HG03135 (cell line): ENCODE data around the gene GNAL.

ENCODE experiments used
- ATAC-seq: cut with Tn5 transposase; IDR thresholded peaks from one replicate; pipeline ENCODE4 v1.9.1; 2021; ENCODE audit warnings: mild to moderate bottlenecking, moderate library complexity; ENCODE audit not compliant: unreplicated experiment

GNAL gene

DNA sequence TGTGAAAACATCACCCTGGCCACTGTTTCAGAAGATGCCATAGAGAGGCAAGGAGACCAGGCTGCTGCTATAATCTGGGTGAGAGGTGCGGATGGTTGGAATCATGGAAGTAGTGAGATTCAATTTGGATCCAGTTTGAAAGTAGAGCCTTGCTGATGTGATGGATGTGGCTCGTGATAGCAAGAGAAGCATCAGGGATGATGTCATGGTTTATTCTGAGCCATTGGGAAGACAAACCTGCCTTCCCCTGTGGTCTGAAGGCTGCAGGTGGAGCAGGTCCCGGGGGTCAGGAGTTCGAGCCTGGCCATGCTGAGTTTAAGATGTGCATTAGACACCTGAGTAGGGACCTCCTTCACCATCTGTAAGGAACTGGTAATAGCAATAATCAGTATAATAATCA lies 112.5 kb downstream of the GNAL start:
- no peak for ATAC-seq

DNA sequence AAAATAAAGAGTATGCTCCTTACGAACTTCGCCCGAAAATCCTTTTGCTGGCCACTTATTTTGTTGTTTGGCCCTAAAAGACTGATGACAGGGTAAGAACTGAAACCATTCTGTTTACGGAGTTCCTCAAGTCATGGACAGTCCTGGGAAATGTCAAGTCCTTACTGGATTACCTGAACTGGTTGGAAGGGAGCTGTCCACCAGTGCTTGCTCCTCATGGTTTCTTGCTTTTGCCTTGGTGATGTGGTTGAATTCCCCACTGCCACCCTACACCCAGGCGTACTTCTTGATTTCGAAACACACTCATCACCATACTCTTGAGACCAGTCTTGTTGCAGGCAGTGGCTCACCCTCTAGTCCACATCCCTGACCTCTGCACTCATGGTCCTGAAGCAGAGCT lies 113.1 kb downstream of the GNAL start:
- no peak for ATAC-seq

DNA sequence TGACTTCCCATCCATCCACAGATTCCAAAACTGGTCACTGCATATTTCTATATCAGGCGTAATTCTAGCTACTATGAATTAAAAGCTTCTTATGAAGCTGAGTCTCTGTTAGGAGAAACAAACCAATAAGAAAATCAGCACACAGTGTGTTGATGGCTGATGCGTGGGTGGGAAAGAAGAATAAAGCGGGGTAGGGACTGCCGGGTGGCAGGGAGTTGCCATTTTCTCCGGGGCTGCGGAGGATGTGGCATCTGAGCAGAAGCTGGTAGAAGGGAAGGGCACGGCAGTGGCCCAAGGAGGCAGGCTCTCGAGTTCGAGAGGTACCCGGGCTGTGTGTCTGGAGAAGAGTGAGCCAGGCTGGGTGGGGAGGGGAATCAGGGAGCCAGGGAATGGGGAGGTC lies 113.5 kb downstream of the GNAL start:
- ATAC-seq = no peak

DNA sequence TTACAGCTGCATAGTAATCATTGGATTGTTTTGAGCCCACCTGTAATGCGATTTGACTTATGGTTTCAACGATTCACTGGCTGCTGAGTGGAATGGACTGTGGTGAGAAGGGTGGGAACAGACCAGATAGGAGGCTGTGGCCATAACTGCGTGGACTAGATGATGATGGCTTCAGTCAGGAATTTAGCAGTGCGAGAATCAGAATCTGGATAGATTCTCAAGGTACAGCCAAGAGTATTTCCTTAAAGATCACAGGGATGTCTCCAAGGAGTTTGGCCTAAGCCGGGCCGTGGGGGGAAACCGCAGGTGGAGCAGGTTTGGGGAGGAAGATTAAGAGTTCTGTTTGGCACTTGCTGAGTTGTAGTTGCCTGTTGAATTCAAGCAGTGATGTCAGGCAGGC lies 118.2 kb downstream of the GNAL start:
- no peak for ATAC-seq

DNA sequence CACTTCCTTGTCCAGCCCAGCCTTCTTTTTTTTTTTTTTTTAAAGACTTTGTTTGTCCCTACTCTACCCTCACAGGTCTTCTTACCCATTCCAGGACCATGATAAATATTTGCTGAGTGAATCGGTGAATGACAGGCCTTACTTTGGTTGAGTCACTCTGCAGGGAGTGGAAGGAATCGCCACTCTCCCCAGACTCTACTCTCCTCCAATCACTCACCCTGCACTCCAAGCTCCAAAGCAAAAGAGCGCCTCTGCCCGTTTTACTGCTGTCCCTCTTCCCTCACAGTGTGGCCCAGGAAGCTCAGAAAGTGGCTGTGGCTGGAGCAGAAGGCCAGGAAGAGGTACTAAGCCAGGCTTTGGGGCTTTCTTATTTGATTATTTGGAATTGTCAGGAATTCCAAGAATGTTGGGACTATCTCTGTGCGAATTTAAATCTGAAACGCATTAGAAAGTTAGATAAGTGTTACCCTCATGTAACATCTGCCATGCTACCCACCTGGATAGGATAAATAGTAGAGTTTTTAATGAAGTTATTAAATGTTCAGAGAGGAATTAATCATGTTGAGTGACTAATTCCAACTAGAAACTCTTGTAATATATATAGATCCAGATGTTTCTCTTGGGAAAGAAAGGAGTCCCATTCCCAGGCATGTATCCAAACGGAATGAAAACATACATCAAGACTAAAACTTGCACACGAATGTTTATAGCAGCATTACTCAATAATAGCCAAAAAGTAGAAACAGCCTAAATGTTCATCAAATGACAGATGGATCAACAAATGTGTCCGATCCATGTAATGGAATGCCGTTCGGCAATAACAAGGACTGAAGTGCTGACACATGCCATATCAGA lies 119.2 kb downstream of the GNAL start:
- ATAC-seq = no peak

DNA sequence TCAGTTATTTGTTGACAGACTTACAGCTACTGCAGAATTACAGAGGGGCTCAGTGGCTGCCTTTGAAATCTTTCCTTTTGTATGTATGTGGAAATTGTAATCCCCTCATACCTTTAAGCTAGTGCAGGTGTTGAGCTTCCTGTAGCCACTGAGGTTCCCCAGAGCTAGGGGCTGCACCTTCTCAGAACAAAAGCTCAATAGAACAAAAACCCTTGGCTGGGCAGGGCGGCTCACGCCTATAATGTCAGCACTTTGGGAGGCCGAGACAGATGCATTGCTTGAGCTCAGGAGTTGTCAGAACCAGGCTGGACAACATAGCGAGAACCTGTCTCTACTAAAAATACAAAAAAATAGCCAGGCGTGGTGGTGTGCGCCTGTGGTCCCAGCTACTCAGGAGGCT lies 120.8 kb downstream of the GNAL start:
- ATAC-seq = no peak

DNA sequence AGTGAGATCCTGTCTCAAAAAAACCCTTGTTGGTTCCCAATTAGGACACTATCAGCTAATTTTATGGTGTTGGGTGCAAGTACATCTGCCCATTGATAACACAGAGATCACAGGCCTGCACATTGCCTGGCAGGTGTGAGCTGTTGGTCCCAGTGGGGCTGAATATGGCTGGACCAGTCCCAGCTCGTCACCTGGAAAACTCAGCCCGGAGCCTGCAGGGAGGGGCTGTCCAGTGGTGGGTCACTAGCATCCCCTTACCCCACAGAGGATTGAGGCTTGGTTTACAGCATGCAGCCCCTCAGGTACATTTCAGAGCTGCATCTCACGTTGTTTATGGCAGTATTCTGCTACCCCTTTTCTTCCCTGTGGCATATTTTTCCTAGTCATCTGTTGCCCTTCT lies 121.3 kb downstream of the GNAL start:
- ATAC-seq = no peak

DNA sequence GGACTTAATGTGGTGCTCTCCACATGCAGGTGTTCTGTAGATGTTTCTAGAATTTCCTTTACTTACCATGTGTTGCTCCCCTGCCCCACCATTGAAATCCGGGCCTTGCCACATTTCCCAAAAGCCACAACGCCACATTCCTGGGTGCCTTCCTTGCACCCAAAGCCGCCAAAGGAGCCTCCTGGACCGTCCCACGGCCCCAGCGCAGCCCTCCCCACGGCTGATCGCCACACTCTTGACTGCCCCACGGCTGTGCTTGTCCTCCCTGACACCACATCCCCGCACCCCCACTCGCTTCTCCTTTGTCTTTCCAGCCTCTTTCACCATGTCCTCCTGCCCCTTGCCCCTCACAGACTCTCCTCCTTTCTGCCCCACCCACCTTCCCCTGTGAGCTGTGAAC lies 121.9 kb downstream of the GNAL start:
- ATAC-seq = no peak

DNA sequence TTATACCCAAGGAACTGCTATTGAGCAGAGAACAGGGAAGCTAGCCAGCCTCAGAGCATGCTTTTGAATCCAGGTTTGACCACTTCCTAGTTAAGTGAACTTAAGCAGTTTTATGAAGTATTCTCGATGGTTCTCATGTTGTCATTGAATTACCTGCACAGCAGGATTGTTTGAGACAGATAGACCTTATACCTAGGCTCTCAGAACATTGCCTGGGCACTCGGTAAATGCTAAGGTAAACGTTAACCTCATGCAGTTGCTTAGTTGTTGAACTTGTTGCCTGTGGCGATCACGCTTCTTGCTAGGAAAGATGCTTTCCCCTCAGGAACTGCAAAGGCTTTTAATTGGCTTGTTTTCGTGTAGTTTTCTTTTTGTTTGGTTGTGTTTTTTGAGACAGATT lies 128.2 kb downstream of the GNAL start:
- ATAC-seq = no peak

DNA sequence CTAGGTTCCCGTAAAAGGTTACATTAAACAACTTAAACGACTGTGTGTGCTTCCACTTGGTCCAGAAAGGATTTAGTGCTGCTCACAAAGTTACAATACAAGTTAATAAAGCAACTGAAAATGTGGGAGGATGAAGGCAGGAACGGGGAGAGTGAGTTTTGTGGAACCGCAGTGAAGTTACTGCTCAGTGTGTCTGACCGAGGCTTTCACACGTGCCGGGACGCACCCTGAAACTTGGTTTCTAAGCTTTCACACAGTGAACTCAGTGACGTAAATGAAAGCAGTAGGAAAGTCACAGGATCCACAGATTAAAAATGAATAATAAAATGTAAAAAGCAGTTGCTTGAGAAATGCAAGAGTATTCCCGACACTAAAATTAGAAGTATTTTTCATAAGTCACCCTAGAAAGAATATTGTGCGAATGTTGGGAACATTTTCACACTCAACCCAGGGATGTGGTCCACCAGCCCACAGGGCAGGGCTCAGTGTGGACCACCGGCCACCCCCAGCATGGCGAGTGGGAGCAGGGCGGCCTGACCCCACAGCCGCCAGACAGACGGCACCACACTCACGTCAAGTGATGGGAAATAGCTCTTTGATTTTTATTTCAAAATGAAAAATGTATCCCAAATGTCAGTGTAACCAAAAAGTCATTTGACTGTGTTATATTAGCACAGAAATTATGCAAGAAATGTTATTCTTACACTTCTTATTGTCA lies 129.6 kb downstream of the GNAL start:
- ATAC-seq = no peak

DNA sequence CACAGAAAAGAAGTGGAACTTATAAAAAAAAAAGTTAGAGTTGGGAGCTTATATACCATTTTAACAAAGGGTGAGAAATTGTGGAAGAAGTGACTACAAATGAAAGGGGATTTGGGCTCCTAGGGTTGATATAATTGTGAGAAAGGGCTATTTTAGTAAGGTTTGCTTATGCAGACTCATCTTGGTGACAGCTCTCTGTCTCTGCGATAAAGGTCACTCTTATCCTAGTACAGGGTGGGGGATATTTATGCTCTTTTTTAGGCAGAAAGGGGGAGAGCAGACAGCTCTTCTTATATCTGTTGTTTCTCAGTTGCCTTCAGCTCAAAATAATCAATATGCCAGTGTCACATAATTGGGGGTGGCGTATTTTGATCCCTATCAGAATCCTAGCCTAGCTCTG lies 130.9 kb downstream of the GNAL start:
- no peak for ATAC-seq

DNA sequence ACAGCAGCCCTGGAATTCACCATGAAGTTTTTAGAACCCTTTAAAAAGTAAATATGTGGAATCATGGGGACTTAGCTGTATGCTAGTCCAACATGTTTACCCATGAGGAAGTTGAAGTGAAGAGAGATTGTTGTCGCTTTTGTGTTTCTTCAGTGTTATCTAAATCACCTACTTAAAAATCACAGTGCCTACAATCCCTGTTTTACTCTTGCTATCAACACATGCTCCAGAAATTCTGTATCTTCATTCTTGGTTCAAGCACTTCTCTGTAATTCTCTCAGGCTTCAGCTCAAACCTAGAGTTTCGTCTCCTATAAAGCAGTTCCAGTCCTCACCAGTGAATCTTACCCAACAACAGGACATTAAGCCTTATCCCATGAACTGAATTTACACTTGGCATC lies 131.6 kb downstream of the GNAL start:
- no peak for ATAC-seq

DNA sequence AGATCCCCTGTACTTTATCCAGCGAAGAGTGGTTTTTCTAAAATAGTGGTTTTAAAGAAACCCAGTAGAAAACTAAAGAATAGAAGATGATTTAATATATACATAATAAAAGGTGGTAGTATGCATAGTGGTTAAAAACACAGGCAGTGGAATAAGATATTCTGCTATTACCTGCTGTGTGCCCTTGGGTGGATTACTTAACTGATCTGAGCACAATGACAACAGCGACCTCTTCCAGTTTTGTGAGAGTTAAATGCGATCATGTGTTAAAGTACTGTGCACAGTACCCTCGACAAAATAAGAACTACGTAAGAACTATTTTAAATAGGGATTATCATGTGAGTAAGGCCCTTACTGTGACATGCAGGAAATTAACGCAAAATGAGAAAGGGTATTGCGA lies 132.1 kb downstream of the GNAL start:
- ATAC-seq = no peak

DNA sequence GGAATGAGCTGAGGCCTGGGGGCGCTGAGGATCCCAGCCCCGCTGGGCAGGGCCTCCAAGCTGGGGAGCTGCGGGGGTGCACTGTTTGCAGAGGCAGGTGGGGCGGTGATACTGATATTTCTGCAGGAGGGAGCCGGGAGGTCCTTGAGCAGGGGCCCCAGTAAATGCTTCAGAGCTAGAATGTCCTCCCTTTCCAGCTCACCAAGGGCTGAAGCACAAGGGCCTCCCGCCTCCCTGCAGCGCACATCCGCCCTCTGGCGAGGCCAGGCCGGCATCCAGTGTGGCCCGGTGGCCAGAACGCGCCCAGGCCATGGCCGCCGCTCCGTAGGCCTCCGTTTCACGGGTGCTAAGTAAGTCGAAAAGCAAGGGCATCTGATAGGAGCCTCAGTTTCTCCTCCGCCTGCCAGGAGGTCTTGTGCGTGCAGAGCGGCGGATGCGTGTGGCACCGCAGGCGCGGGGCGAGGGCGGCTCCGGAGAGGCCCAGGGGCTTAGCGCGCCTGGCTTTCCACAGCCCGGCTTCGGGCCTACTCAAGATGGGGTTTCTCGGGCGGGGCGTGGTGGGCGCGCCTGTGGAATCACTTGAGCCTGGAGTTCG lies 132.7 kb downstream of the GNAL start:
- ATAC-seq = no peak

DNA sequence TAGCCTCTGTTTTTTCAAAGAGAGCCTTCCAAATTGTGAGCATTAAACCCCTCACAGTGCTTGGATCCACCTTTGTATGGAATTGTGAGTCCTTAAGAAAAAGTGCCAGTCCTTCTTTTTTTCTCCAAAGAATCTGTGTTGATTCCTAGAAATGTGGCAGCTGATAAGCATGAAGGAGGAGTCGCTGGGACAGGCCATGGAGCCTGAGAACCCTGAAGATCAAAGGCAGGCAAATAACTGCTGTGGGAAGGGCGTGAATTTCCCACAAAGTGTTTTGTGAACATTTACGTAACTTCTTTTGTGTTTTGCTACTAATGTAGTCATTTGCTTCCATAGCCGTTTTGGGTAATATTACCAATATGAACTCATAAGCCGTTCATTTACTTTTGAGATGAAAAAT lies 134.5 kb downstream of the GNAL start:
- ATAC-seq = no peak

DNA sequence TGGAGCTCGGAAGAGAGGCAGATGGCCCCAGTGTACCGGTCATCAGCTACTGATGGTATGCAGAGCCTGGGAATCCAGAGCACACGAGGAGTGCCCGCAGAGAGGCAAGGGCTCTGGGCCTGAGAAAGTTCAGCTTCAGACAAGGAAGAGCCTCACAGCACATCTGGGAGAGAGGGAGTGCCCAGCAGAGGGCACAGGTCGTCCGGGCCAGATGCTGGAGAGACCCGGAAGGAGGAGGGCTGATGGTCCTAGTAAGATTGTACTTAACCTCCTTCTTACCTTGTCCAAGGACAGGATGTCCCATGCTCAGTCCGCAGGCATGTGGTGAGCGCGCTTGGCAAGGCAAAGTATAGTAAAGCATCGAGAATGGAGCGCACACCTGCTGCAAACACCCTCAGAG lies 137.8 kb downstream of the GNAL start:
- ATAC-seq = no peak

DNA sequence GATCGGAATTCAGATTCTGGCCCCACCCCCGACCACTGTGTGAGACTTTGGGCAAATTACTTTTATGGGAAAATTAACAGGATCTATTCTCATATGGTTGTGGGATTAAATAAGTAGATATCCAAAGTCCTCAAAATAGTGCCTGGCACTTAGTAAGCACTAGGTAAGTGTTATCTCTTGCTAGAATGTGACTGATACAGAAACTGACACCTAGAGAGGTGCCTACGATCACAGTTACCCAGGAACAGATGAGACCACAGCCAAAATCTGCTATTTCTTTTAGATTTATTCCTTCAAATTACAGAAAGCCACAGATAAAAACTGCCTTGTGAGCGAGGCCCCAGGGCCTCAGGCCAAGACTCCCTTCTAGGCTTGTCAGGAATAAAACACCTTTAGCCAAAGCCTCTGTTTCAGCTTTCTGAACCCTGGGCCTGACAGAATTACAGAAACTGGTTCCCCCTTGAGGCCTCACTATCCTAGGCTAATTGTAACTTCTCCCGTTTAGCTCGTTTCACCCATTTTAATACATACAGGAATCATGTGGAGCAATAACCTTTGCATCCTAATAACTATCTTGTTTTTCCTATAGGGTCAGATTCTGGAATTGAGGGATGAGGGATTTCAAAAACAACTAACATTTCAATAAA lies 139.8 kb downstream of the GNAL start:
- no peak for ATAC-seq

DNA sequence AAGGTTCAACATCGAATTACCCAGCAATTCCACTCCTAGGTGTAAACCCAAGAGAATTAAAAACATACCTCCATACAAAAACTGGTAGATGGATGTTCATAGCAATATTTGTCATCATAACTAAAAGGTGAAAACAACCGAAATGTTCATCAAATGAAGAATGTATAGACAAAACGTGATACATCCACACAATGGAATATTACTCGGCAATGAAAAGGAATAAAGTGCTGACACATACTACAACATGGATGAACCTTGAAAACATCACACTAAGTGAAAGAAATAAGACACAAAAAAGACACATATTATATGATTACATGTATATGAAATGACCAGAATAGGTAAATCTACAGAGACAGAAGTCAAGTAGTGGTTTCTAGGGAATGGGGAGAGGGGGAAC lies 141.5 kb downstream of the GNAL start:
- no peak for ATAC-seq

DNA sequence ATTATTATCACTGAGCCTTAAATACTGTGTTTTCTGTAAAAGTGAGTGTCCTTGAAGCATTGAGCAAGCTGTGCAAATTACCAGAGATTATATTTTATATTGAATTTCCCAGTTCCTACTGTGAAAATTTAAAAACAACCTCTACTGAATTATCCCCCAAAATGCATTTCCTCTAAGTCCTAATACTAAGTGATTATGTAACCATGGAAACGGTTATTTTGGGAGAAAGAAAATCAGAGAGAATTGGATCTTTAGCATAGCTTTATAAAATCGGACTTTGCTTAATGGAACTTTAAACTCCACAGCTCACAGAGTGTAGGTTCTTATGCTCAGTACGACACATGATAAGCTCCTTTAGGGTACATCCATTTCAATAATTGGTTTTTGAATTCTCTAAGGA lies 142.9 kb downstream of the GNAL start:
- ATAC-seq = no peak

DNA sequence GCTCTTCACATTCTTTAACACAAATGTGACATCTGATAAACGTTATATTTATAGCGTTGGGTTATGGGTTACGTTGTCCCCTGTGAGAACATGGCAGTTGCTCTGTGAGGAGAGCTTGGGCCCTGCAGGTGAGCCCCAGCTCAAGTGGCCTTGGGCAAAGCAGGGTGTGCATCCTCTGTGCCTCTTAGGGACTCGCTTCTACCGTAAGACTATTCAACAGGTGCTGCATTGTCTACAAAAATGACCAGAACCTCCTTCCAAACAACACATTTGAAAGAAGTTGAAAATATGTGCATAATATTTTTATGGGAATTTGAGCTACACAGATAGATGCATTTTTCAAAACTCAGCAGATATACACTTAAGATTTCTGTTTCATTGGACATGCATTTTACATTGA lies 145.7 kb downstream of the GNAL start:
- no peak for ATAC-seq

DNA sequence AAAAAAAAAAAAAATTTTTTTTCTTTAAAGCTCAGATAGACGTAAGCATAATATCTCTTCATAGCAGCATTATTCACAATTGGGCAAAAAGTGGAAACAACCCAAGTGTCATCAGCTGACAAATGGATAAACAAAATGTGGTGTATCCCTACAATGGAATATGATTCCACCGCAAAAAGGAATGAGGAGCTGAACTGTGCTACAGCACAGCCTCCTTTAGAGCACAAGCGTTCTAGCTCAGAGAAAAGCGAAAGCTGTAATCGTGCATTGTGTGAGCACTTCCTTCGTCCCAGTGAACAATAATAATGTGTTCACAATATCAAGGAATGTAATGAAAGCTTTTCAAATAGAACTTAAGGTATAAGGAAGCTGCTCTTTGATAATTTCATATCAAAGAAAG lies 150.5 kb downstream of the GNAL start:
- ATAC-seq = no peak

DNA sequence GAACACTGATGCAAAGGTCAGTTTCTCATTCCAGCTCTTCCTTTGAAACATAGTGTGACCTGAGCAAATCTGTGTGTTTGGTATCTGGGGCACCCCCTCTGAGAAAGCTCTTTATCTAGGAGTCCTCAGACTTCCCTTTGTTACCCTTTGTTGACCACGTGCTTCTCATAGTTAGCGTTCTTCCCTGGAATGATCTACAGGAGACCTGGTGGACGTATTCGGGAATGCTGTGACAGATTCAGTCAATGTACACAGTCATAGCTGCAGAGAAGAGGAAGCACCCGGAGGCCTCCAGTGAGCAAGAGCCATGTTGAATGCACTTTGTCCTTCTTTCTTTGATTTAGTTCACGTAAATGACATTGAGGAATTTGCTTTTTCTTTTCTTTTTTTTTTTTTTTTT lies 151.4 kb downstream of the GNAL start:
- ATAC-seq = no peak
